ENCODE data around the gene SUSD2.
"Not testable (repeated sequence)": the region's sequence is repeated elsewhere in the genome, so short reads cannot be mapped to it uniquely, and the experiment has no call there.

The SUSD2 gene

GRCh38 chr22:24214467-24215285 is 33.4 kb downstream of the SUSD2 start:
- no peak for DNase-seq (ENCODE audit: low read depth)

- no peak for DNase-seq (ENCODE audit: low read depth)
These were observed 35.4 kb downstream of the SUSD2 start for GRCh38 chr22:24216541-24217209.

- DNase-seq (ENCODE audit: low read depth): no peak
These were observed 36.1 kb downstream of the SUSD2 start for GRCh38 chr22:24217384-24217783.

- DNase-seq (ENCODE audit: low read depth): no peak
These were observed 38.5 kb downstream of the SUSD2 start for GRCh38 chr22:24219750-24220149.

GRCh38 chr22:24224468-24224867 is 43.2 kb downstream of the SUSD2 start:
- DNase-seq (ENCODE audit: low read depth): no peak

GRCh38 chr22:24225044-24225601 is 43.8 kb downstream of the SUSD2 start:
- no peak for DNase-seq (ENCODE audit: low read depth)

- DNase-seq (ENCODE audit: low read depth): no peak
These were observed 44.7 kb downstream of the SUSD2 start for GRCh38 chr22:24225951-24226350.

- DNase-seq (ENCODE audit: low read depth): no peak
These were observed 49.8 kb downstream of the SUSD2 start for GRCh38 chr22:24230911-24231656.

GRCh38 chr22:24231706-24232105 is 50.4 kb downstream of the SUSD2 start:
- no peak for DNase-seq (ENCODE audit: low read depth)

GRCh38 chr22:24232124-24232523 is 50.8 kb downstream of the SUSD2 start:
- no peak for DNase-seq (ENCODE audit: low read depth)

- no peak for DNase-seq (ENCODE audit: low read depth)
These were observed 51.4 kb downstream of the SUSD2 start for GRCh38 chr22:24232725-24233124.

GRCh38 chr22:24233235-24233634 is 51.9 kb downstream of the SUSD2 start:
- no peak for DNase-seq (ENCODE audit: low read depth)

- no peak for DNase-seq (ENCODE audit: low read depth)
These were observed 52.5 kb downstream of the SUSD2 start for GRCh38 chr22:24233816-24234215.

GRCh38 chr22:24235315-24235714 is 54.0 kb downstream of the SUSD2 start:
- no peak for DNase-seq (ENCODE audit: low read depth)

- DNase-seq (ENCODE audit: low read depth): no peak
These were observed 55.4 kb downstream of the SUSD2 start for GRCh38 chr22:24236656-24237055.

- not testable (repeated sequence) for DNase-seq (ENCODE audit: low read depth)
These were observed 56.9 kb downstream of the SUSD2 start for GRCh38 chr22:24238101-24238694.
